CD4-positive, alpha-beta T cell treated with Interleukin-15 for 4 hours (primary cell): ENCODE measurements around the gene RHEBL1.

Experiments used
- DNase-seq: peaks from one replicate; pipeline ENCODE4 v3.0.0-alpha.2; 2020; ENCODE audit warnings: low spot score

The RHEBL1 gene

DNA sequence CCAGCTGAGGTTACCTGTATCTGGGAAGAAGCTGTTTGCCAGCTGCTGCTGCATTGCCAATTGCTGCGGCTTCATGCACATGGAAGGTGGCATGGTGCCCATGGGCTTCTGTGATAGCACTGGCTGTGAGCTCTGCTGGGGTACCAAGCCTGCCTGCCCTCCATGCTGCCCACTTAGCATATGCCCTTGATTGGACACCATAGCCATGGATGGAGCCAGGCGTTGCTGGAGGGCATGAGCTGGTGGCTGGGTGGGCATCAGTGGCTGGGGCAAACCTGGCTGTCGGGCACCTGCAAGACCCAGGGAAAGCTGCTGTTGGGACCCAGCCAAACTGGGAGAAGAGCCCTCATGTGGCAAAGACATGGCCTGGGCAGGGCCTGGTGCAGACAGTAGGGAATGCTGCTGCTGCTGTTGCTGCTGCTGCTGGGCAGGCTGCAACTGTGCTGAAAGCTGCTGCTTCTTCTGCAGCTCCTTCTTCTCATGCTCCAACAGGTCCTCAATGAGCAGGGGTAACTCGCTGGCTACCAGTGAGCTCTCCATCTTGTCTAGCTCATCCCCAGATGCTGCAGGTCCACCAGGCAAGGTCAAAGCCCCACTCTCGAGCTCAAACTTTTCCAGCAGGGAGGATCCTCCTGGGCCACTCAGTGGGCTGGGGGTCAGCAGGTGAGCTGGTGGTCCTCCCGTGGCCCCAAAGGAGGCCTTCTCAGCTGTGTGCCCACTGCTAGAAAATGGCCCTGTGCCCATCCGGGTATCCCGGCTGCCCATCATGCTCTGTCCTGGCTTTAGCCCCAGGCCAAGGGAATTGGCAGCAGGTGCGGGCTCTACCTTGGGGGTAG, 32.5 kb downstream of the RHEBL1 start:
- DNase-seq, result no peak

DNA sequence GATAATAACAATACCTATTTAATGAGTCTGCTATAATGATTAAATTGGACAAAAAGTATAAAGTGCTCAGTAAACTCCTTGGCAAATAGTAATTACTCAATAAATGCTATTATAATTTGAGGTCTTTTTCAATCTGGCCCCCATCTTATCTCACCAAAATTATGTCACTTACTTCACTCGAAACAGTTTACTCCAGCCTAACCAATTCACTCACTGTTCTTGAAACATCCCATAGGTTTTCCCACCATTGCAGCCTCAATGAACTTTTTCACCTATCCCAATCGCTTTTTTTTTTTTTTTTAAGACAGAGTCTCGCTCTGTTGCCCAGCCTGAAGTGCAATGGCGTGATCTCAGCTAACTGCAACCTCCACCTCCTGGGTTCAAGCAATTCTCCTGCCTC, 33.8 kb downstream of the RHEBL1 start:
- DNase-seq, result no peak

DNA sequence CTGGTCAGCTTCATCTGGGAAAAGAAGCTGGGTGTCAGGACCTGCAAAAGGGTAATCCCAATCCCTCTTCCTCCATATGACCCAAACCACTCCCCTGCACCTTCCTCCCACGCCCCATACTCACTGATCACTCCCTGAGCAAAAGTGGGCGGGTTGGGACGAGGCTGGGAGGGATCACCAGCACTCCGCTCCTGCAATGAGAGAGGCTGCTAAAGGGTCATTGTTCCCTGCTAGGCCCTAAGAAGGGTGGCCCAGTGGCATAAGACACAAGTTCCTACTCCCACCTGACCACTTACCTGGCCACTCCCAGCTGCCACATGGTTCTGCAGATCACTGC, 35.5 kb downstream of the RHEBL1 start:
- DNase-seq, result no peak

DNA sequence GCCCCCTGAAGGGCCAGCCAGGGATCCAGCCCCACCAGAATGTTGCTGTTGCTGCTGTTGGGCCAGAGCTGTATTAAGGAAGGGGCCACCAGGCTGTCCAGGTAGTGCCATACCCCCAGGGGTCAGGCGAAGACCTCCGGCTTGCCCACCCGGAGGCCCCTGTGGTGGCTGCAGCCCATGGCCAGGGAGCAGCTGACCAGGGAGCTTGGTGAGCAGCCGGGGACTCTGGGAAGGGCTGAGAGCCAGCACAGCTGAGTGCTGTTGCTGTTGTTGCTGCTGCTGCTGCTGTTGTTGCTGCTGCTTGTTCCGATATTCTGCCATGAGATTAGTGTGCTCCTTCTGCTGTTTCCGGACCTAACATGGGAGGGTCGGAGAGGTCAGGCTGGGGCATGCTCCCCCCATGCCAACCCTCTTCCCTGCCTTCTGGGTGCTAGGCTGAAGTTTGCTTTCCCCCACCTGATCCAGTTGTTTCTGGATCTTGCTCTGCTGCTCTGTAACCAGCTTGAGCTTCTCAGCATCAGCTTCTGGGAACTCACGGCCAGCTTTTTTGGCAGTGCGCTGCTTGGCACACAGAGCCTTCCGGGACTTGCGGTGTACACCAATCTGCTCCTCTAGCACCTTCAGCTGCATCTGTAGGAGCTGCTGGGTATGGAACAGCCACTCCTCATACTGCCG, 36.0 kb downstream of the RHEBL1 start:
- no peak for DNase-seq

DNA sequence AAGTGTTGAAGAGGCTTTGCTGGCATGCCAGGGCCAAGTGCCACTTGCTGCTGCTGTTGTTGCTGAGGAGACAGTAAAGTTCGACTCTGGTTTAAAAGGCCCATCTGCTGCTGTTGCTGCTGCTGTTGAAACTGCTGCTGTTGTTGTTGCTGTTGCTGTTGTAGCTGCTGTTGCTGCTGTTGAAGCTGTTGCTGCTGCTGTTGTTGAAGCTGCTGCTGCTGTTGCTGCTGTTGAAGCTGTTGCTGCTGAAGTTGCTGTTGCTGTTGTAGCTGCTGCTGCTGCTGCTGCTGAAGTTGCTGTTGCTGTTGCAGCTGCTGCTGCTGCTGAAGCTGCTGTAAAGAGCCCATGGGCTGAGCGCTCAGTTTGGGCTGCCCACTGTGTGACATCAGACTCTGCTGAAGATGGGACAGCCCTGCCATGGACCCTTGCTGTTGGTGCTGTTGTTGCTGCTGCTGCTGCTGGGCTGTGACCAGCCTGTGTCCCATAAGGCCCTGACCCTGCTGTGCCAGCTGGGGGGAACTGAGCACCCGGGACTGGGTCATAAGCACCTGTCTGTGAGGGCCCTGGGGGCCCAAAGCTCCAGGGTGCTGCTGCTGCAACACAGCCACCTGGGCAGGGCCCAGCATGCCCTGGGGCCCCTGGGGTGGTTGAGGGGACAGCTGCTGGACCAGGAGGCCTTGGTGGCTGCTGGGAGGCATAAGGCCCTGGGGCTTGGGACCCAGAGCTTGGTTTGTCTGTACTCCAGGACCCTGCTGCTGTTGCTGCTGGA, 36.9 kb downstream of the RHEBL1 start:
- no peak for DNase-seq

DNA sequence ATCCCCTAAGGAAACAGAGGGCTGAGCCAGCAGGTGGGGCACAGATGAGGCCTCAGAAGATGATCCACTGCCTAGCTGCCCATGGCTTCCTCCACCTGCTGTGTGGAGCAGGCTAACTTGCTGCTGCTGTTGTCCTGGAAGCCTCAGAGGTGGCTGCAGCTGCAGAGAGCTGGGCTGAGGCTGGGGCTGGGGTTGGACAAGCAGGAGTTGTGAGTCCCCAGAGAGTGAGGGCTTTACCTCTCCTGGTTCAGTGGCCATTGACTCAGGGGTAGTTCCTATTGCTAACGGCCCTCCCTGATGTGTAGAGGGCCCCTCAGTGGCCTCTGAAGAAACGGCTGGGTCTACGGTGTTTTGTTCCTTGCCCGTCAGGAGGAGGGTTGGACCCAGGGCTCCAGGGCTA, 37.5 kb downstream of the RHEBL1 start:
- no peak for DNase-seq

DNA sequence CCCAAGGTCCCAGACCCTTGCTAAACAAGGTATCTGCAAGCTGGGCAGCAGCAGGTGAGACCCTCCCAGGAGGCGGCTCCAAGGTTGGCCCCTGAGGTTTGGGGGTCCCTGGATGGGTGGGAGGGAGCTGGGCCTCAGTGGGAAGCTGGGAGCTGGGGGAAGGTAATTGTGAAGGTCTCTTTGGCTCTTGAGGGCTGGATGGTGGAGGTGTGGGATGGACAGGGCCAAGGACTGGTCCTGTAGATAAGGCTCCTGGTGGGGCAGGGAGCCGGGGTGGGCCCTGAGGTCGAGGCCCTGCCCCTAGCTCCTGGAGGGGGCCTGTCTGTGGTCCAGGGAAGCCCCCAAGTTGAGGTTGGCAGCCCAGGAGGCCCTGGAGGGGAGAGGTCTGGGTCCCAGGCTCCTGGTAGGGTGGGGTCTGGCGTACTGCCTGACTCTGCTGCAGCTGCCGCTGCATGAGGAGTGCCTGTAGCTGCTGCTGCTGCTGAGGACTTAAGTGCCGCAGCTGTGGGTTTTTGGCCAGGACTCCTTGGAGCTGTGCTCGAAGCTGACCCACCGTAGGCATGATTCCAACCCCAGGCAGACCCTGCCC, 38.1 kb downstream of the RHEBL1 start:
- no peak for DNase-seq

DNA sequence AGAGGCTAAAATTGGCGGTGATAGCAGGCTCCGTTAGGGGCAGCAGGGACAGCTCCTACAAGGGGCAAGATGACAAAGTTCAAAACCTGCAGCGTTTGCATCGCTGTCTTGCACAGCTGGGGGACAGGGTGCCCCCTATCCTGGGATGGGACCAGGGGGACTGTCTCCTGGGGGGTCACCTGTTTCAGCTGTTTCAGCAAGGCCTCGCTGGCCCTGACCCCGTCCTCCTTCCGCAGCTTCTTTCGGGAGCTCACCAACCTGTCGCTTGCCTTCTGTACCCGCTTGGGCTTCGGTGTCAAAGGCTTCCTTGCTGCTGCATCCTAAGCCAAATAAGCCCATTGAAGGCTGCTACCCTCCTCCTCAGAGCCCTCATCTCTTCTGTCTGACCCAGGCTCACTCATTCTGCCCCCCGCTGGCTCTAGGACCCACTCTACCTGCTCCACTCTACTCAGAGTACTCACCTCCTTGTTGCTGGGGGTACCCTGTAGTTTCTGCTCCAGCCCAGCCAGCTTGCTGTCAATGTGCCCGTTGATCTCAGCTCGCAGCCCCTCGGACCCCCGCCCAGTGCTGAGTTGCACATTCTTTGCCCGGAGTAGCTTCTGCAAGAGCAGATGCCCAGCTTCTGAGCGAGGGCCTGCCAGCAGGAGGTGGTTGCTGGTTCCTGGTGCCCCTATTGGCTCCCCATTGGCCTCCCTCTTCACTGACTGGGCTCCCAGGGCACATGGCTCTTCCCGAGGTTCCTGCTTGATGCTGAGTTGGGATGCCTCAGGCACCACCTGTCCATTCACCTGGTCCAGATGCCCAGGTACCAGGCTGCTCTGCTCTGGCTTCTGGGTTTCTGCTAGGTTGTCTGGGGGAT, 38.8 kb downstream of the RHEBL1 start:
- no peak for DNase-seq

DNA sequence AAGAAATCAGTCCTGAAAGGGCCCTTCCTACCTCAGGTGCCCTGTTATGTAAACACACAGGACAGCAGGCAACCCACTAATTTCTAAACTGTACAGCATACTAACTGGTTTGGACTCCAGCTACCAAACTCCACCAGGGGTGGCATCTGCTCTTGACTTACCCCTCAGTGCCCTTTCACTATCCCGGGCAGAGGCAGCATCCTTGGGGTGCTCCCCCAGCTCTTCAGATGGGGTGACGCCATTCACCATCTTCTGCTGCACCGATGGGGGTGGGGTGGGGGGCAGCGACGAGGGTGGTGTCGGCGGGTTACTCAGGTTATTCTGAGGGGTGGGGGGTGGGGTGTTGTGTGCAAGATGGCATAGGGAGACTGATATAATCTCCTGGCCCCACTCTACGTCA, 39.7 kb downstream of the RHEBL1 start:
- no peak for DNase-seq

DNA sequence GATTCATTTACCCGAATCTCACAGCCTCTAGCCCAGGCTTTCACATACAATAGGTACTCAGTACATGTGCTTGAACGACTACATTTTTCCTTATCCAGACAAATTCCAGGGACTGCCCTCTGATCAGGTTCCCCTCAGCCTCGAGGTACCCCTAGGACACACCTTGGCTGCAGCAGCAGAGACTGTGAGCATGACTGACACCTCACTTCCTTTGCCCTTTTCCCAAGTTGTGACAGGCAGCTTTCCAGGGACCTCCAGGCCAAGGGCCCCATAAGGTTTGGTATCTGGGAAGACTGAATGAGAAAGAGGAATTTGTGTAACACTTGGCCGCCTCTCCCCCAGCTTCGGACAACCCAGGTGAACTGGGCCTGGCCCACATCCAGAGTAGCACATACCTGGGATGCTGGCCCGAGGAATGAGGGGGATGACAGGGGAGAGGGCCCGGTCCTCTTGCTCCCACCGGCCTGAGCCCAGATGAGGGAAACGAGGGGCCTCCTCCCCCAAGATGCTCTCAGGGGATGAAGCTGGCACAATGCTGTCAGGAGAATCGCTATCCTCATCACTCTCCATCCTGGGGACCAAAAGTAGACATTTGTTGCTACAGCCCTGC, 41.0 kb downstream of the RHEBL1 start:
- DNase-seq, result no peak

DNA sequence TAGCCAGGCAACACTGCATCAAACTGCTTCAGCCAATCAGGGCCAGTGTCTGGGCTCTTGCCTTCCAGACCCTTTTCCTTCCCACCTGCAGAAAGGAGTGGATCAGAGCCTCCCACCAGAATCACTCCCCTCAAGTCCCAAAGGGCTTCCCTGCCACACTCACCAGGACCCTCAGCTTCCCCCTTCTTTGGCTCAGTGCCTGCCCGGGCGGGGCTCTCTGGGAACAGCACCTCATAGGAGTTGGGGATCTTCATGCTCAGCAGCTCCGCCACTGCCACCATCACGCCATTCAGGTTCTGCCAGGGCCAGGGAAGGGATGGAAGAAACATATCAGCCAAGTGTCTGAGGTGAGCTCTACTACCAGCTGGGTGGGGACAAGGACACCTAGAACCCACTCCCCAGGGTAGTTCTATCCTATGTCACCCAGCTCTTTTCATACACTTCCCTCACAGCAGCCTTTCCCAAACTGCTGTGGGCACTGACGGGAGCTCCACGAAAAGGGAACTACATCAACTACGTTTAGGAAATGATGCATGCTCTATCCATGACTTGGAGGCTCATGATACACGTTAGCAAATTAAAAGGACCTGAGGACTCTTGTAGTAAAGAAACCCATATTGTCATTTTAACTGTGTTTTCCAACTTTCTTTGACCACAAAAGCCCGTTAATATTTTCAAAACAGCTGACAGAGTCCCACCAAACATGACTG, 41.8 kb downstream of the RHEBL1 start:
- DNase-seq, result no peak

DNA sequence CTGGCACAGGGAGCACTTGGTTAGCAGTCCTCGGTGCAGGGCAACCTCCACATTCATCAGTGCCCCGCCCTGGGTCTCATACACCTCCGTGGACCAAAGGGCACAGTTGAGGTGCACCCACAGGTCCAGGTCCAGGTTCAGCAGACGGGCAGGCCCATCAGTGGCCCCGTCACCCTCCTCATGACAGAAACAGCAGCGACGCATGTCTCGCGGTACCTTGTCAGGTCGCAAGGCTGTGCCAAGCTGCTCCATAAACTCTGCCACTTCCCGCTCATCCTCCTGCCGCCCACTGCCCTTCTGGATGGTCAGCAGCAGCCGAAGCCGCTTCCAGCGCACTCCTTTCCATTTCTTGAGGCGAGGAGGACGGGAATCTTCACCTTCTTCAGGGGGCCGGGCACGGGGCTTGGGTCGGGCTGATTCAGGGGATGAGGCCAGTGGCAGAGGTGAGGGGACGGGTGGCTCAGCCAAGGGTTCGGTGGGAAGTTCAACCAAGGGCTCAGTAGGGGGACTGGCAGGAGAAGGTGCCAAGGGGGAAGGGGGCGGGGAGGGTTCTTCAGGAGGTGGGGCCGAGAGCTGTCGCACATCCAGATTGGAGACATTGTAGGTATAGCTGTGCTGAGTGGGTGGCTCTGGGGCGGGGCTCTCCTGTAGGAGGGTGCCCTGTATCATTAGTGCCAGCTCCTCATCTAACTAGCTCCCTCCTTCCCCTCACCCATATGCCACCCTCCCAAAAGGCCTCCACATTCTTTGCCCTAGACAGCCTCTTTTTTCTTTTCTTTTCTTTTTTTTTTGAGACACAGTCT, 42.9 kb downstream of the RHEBL1 start:
- DNase-seq, result no peak

DNA sequence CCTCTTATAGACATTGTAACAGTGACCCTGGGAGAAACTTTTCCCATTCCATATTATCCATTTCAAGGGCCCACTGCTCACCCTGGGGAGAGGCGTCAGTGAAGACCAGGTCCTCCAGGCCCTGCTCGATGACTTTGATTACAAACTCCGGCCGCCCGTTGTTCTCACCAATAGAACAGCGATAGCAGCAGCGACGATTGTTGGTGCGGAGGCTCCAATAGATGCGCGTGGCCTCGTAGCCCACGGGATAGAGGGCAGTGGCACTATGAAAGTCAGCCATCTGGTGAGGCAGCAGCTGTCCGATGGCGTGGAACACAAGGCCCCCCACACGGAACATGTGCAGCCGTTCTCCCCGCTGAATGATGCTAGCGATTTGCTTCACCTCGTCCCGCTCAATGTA, 43.7 kb downstream of the RHEBL1 start:
- DNase-seq, result no peak

DNA sequence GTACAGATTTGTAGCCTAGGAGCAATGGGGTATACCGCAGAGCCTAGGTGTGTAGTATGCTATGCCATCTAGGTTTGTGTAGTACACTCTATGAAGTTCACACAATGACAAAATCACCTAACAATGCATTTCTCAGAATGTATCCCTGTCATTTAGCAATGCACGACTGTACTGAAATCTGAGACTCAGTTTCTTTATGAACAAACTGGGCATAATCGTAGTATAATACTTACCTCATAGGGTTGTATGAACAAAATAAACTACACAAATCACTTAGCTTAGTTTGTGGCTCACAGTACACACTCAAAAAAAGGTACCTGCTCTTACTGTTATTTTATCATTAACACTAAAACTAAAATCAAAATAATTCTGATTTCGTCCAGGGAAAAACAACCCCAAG, 44.3 kb downstream of the RHEBL1 start:
- DNase-seq, result no peak

DNA sequence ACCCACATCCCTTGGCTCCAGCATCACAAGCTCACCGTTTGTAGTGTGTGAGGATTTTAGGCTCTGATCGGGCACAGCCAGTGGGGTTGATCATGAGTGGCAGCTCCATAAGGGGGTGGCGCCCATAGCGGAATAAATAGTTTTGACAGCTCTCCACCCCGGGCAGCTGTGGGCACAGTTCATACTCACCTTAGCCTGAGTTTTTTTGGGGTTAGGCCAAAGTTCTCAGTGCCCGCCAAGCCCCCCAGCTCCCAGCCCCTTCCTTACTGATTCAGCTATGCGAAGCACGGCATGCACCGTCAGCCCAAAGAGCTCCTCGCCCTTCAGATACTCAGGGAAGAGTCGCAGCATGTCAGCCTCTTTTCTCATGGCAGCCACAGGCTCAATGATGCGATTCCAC, 45.2 kb downstream of the RHEBL1 start:
- DNase-seq, result no peak

DNA sequence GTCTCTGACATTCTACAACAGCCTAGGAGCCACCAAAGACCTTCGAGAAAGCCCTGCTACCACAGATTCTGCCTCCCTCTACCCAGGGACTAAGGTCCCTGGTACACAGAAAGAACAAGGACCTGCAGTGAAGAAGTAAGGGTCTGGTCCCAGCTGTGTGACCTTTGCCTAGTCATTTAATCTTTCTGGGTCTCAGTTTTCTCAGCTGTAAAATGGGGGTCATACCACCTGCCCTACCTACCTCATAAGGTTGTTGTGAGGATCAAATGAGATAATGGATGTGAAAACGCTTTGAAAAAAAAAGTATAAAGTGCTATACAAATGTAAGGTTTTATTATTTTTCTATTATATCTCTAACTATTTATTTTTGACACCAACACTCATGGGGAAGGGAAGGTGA, 46.0 kb downstream of the RHEBL1 start:
- no peak for DNase-seq

DNA sequence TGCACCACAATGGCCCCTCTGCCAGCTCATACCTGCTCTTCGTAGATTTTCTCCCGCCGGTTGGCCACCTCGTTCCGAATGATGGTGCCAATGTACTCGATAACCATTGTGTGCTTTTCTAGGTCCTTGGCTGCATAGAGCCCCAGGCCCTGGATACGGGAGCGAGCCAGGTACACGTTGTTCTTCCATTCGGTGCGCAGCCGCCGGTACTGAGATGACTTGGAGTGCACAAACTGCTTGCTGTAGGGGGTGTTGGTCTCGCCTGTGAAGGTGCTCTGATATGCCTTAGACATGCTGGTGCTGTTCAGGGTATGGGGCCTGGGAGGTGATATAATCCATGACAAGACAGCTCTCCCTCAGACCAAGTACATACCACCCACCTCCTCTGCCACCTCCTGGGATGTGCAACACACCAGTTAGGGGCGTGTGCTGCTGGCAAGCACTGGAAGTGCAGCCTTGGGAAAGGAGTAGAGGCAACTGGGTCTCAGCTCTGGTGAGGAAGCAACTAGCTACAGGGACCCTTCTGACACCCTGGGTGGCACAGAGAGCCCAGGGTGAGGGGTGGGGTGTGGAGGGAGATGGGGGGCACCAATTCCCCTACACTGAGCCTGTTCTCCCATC, 47.1 kb downstream of the RHEBL1 start:
- DNase-seq, result no peak

DNA sequence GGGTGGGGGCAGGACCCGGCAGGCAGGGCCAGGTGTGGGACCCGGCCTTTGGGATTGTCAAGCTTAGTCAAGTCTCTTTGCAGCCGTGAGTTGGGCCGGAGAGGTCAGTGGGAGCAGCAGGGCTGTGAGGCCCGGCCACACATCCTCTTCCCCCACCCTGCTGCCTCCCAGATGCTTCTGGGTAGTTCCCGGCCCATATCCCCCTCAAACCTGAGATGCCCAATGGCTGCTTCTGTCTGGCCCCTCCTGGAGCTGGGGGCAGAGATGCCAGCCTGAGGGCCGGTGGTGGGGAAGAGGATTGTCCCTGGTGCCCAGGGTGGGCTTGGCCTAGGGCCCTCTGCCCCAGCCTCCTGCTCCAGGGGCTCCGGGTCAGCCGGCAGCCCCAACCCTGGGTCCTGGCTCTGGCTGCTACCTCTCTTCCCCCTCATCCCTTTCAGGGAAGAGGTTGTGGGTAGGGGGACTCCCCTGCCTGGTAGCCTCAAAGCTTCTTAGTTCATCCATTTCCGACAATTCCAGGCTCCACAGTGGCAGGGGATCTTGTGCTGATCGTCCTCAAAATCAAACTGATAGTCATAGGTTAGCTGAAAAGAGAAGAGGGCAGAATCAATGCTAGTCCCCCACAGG, 48.4 kb downstream of the RHEBL1 start:
- DNase-seq, result no peak

DNA sequence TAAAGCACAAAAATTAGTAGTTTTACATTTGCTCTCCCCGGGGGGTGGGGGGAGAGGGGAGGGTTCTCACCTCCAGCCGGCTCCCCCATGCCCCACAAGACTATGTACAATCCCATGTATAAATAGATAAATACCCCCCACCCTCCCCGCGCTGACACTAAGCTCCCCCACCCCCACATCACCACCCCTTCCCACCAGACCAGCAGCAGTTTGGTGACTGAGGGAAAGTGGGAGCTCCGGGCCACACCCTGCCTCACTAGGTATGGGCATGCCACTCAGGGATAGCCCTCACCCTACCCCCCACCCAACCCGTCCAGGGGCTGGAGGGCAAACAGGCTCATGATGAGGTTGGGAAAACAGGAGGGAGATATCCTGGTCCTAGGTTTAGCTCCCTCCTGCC, 49.3 kb downstream of the RHEBL1 start:
- no peak for DNase-seq
